ENCODE data around the gene RECQL. TPM values are rescaled to one million over a fixed set of nuclear protein-coding genes. Genes with fewer than 3 reads are reported as not detected.

The RECQL gene
- total RNA-seq, 1 donor from 2014 or later = 46.6 TPM

DNA sequence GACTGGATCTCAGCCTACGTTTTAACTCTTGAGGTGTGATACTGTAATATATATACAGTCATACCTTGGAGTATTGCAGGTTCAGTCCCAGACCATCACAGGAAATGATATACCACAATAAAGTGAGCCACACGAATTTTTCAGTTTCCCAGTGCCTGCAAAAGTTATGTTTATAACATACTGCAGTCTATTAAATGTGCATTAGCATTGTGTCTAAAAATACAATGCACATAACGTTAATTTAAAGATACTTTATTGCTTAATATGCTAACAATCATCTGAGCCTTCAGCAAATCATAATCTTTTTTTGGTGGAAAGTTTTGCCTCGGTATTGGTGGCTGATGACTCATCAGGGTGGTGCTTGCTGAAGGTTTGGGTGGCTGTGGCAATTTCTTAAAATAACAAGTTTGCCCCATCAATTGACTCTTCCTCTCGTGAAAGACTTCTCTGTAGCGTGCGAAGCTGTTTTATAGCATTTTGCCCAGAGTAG is 45.1 kb downstream of the RECQL start:
- Histone ChIP-seq H3K36me3 (ENCODE audit: control insufficient read depth, insufficient read depth, low read length) (peaks cover 15% of the 10 kb centered on the region), H3K4me3 (ENCODE audit: low read depth, low read length) (no peak overlapping the region), H3K27me3 (ENCODE audit: control insufficient read depth, insufficient read depth, low read length) (no peaks in the 10 kb centered on the region)
- DNase-seq (ENCODE audit: low read depth) = no peak
- no peak for FAIRE-seq
- TF ChIP-seq, protein P1, sequence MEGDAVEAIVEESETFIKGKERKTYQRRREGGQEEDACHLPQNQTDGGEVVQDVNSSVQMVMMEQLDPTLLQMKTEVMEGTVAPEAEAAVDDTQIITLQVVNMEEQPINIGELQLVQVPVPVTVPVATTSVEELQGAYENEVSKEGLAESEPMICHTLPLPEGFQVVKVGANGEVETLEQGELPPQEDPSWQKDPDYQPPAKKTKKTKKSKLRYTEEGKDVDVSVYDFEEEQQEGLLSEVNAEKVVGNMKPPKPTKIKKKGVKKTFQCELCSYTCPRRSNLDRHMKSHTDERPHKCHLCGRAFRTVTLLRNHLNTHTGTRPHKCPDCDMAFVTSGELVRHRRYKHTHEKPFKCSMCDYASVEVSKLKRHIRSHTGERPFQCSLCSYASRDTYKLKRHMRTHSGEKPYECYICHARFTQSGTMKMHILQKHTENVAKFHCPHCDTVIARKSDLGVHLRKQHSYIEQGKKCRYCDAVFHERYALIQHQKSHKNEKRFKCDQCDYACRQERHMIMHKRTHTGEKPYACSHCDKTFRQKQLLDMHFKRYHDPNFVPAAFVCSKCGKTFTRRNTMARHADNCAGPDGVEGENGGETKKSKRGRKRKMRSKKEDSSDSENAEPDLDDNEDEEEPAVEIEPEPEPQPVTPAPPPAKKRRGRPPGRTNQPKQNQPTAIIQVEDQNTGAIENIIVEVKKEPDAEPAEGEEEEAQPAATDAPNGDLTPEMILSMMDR (IDR thresholded peaks at IDR 0.05; ENCODE audit: insufficient read depth, low read length, severe bottlenecking) = no peak

DNA sequence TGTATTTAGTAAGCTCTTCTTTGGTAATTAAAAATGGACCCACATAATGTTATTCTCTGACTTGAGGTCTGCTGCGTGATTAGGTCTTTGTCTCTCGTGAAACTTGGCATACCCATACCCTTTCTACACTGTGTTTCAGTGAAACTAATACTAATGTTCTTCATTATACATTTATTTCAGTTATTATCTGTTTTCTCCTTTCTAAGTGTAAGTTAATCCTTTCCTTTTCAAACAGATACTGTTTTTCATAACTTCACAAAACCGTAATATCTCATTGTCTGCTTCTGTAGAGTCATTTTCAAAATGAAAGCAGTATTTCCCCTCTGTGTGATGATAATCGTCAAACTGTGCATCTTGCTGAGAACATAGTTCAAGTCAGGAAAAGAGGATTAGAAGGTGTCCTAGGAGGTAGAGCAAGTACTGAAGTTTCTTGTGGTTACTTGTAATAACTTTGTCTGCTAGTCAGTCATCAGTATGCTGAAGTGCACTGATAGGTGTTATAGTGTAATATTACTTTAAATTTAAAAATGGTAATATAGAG is 48.1 kb downstream of the RECQL start:
- TF ChIP-seq, protein P1 (IDR thresholded peaks at IDR 0.05; ENCODE audit: insufficient read depth, low read length, severe bottlenecking) = no peak
- no peaks in the 10 kb centered on the region for H3K27me3 ChIP-seq (ENCODE audit: control insufficient read depth, insufficient read depth, low read length)
- no peak overlapping the region for H3K4me3 ChIP-seq (ENCODE audit: low read depth, low read length)
- no peak for DNase-seq (ENCODE audit: low read depth)
- no peak for FAIRE-seq
- peaks cover 9% of the 10 kb centered on the region for H3K36me3 ChIP-seq (ENCODE audit: control insufficient read depth, insufficient read depth, low read length)

DNA sequence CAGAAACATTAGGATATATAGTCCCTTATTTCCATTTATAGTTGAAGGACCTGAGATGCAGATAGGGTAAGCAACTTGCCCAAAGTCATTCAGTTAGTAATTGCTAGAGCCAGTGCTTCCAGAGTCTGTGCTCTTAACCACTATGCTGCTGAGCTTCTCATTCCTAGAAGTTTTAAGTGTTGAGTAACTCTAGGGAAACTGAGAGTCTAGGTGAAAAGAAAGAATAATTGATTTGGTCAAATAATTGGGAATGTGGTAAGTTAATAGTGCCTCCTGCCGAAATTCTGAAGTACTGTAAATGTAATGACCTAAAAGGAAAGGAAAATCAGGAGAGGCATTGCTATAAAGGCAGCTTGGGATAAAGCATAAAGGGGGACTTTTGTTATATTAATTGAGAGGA is 49.9 kb downstream of the RECQL start:
- Histone ChIP-seq H3K36me3 (ENCODE audit: control insufficient read depth, insufficient read depth, low read length) (peaks cover 7% of the 10 kb centered on the region), H3K4me3 (ENCODE audit: low read depth, low read length) (no peak overlapping the region), H3K27me3 (ENCODE audit: control insufficient read depth, insufficient read depth, low read length) (no peaks in the 10 kb centered on the region)
- DNase-seq (ENCODE audit: low read depth) (no peak), FAIRE-seq (no peak)
- TF ChIP-seq, protein P1 (IDR thresholded peaks at IDR 0.05; ENCODE audit: insufficient read depth, low read length, severe bottlenecking) = no peak

DNA sequence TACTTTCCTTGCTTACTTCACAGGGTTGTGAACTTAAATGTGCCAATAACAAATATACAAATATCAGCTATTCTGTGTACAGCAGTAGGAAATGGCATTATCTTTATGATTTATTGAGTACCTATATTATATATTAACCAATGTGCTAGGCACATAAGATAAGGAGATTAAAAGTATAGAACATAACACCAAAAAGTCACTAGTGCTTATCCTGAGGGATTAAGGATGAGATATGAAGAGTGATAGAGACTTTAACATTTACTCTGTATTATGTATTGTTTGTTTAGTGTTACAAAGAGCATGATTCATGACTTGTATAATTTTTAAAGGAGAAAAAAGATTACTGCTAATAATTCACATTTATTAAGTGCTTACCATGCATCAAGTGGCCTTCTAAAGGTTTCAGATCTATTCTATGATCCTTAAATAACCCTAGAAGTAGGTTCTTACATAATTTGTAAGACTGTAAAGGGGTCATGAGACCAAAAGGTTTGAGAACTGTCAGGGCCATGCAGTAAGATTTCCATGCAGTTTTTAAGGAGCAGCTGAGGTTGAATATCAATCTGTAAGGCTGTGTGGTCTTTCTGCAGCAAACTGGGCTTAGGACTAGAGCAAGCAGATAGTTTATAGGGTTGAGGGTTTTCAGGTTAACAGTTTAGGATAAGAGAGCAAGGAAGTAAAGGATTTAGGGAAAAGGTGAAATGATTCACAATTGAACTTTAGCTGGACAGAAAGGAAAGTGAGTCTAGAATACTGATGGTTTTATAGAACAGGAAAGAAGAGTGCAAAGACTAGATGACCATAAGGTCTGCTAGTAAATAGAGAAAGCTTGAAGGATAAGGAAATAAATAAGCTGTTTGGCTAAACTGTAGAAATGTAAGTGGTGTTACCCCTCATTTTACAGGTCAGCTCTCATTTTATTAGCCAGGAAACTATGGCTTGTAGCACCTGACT is 57.0 kb downstream of the RECQL start:
- peaks cover 15% of the 10 kb centered on the region for H3K36me3 ChIP-seq (ENCODE audit: control insufficient read depth, insufficient read depth, low read length)
- no peak overlapping the region for H3K4me3 ChIP-seq (ENCODE audit: low read depth, low read length)
- no peaks in the 10 kb centered on the region for H3K27me3 ChIP-seq (ENCODE audit: control insufficient read depth, insufficient read depth, low read length)
- DNase-seq (ENCODE audit: low read depth) = no peak
- TF ChIP-seq, protein P1 (IDR thresholded peaks at IDR 0.05; ENCODE audit: insufficient read depth, low read length, severe bottlenecking) = no peak
- FAIRE-seq = no peak

DNA sequence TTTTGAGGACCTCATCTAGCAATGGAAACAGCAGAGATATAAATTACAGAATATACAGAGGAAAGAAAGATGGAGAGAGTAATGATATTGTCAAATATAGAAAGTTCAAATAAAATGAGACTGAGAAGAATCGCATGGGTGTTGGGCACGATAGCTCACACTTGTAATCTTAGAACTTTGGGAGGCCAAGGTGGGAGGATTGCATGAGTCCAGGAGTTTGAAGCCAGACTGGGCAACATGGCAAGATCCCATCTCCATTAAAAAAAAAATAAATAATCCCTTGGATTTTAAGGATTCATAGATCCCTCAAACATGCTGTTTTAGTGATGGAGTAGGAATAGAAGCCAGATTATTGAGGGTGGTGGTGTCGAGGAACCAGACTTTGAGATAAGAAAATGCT is 62.1 kb downstream of the RECQL start:
- no peak for FAIRE-seq
- TF ChIP-seq, protein P1 (IDR thresholded peaks at IDR 0.05; ENCODE audit: insufficient read depth, low read length, severe bottlenecking) = no peak
- Histone ChIP-seq H3K27me3 (ENCODE audit: control insufficient read depth, insufficient read depth, low read length) (no peaks in the 10 kb centered on the region), H3K36me3 (ENCODE audit: control insufficient read depth, insufficient read depth, low read length) (peaks cover 9% of the 10 kb centered on the region), H3K4me3 (ENCODE audit: low read depth, low read length) (no peak overlapping the region)
- no peak for DNase-seq (ENCODE audit: low read depth)

All from bronchial epithelial cell (primary cell).